Measurements from ENCODE around the gene PEPD.

The PEPD gene

GRCh38 chr19:33394723-33395560 is 126.6 kb downstream of the PEPD start:
- no peak for DNase-seq

GRCh38 chr19:33394006-33394722 is 127.4 kb downstream of the PEPD start:
- peak; percentile 64 to 75 for DNase-seq

- DNase-seq: no peak
These were observed 128.1 kb downstream of the PEPD start for GRCh38 chr19:33393286-33394005.

GRCh38 chr19:33392341-33393285 is 129.0 kb downstream of the PEPD start:
- no peak for DNase-seq

GRCh38 chr19:33391631-33392249 is 129.9 kb downstream of the PEPD start:
- DNase-seq: no peak

- no peak for DNase-seq
These were observed 130.5 kb downstream of the PEPD start for GRCh38 chr19:33390908-33391630.

GRCh38 chr19:33390101-33390907 is 131.3 kb downstream of the PEPD start:
- no peak for DNase-seq

- no peak for DNase-seq
These were observed 132.0 kb downstream of the PEPD start for GRCh38 chr19:33389421-33390100.

GRCh38 chr19:33388725-33389420 is 132.7 kb downstream of the PEPD start:
- no peak for DNase-seq

- no peak for DNase-seq
These were observed 133.3 kb downstream of the PEPD start for GRCh38 chr19:33388231-33388724.

- DNase-seq: no peak
These were observed 134.0 kb downstream of the PEPD start for GRCh38 chr19:33387351-33388230.

GRCh38 chr19:33386361-33386858 is 135.2 kb downstream of the PEPD start:
- DNase-seq: no peak

- no peak for DNase-seq
These were observed 135.6 kb downstream of the PEPD start for GRCh38 chr19:33385956-33386355.

GRCh38 chr19:33384983-33385382 is 136.6 kb downstream of the PEPD start:
- no peak for DNase-seq

GRCh38 chr19:33383720-33384292 is 137.8 kb downstream of the PEPD start:
- no peak for DNase-seq

GRCh38 chr19:33382982-33383381 is 138.6 kb downstream of the PEPD start:
- no peak for DNase-seq

- no peak for DNase-seq
These were observed 139.6 kb downstream of the PEPD start for GRCh38 chr19:33382006-33382405.
